Purkinje cell (primary cell): Measurements from ENCODE around the gene CCDC59. TPM values are rescaled to one million over a fixed set of nuclear protein-coding genes. Genes with fewer than 3 reads are reported as not detected.

Experiments used
- polyA plus RNA-seq: library from polyadenylated mRNA; unstranded; fragments of >200 nt; fragmentation: Nextera tagmentation; gene quantifications from 2 replicates; pipeline ENCODE4 v1.2.1, GENCODE V29; 2014

Gene CCDC59, protein sequence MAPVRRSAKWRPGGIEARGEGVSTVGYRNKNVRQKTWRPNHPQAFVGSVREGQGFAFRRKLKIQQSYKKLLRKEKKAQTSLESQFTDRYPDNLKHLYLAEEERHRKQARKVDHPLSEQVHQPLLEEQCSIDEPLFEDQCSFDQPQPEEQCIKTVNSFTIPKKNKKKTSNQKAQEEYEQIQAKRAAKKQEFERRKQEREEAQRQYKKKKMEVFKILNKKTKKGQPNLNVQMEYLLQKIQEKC
- polyA plus RNA-seq: 74.9 and 81.2 TPM in 2 replicates

DNA sequence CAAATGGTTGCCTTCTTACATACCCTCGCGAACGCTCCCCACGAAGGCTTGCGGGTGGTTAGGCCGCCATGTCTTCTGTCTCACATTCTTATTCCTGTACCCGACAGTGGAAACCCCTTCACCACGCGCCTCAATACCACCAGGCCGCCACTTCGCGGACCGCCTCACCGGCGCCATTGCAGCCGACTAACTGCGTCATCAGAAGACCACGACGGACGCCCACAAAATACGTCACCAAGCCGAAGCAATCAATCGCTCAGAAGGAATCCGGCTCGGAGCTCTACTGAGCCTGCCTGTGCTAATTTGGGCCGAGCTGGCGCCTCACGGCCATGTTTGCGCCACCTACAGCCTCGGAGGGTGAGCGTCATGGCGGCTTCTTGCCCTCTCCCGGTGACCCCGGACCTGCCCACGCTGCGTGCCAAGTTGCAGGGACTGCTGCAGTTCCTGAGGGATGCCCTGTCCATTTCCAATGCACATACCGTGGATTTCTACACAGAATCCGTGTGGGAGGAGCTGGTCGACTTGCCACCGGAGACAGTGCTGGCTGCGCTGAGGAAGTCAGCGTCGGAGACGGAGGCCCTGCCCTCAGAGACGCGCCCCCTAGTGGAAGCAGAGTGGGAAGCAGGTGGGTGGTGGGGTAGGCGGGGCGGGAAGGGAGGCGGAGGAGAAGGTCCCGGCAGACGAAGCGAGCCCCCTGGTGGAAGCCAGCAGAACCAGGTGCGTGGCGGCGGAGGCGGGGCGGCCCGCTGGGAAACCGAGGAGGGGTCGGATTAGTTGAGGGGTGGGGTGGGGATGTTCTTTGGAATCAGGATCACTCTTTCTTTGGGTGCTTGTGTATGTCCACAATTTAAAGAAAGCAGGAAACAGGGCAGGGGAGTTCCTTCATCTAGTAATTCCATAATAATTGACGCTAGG, at the start of gene CCDC59, which contains the start of gene METTL25:
CCDC59 (minus strand) TSS at position 188 of the 915 bp plus-strand sequence; CDS start at position 177, 11 bp downstream.
METTL25 (plus strand) TSS at position 330 of the 915 bp plus-strand sequence; CDS start at position 367, 37 bp downstream.

Other genes with a start within 250 kb of the CCDC59 start
- gene METTL25, start 142 bp upstream of the CCDC59 start, polyA plus RNA-seq: 15.2 and 21.7 TPM in 2 replicates